Liver (tissue), 9 donors: ENCODE data around the gene PARL. TPM values are rescaled to one million over a fixed set of nuclear protein-coding genes. Genes with fewer than 3 reads are reported as not detected.

Experiments used
- DNase-seq: peaks from one replicate; pipeline ENCODE4 v3.0.0-alpha.2; 2017; ENCODE audit warnings: low spot score
- H3K27ac ChIP-seq, 2 donors: one replicate each; pipeline ENCODE4 v1.7.0; 2013; ENCODE audit warnings: inconsistent platforms in 2 of 2, low read length in 2 of 2, control low read depth in 1 of 2, low read depth in 1 of 2, mild to moderate bottlenecking in 1 of 2
- H3K27me3 ChIP-seq, 4 donors: one replicate each; pipeline versions ENCODE4 v1.6.1 to v1.7.0; 2013; ENCODE audit warnings: low read length in 3 of 4, inconsistent platforms in 1 of 4, mild to moderate bottlenecking in 1 of 4, moderate library complexity in 1 of 4; ENCODE audit not compliant: control insufficient read depth in 4 of 4, insufficient read depth in 4 of 4
- H3K36me3 ChIP-seq, 4 donors: one replicate each; pipeline versions ENCODE4 v1.6.1 to v1.7.0; 2013; ENCODE audit warnings: low read length in 3 of 4, mild to moderate bottlenecking in 3 of 4, low read depth in 1 of 4, moderate library complexity in 1 of 4; ENCODE audit not compliant: control insufficient read depth in 4 of 4, insufficient read depth in 3 of 4
- H3K4me1 ChIP-seq, 4 donors: one replicate each; pipeline versions ENCODE4 v1.6.1 to v1.7.0; 2013; ENCODE audit warnings: low read length in 3 of 4, mild to moderate bottlenecking in 3 of 4, moderate library complexity in 1 of 4; ENCODE audit not compliant: control insufficient read depth in 4 of 4, insufficient read depth in 4 of 4
- H3K4me3 ChIP-seq, 3 donors: one replicate each; pipeline versions ENCODE4 v1.6.1 to v1.7.0; 2013; ENCODE audit warnings: low read length in 3 of 3, control low read depth in 1 of 3, low read depth in 1 of 3, mild to moderate bottlenecking in 1 of 3
- H3K9ac ChIP-seq, 2 donors: one replicate each; pipeline ENCODE4 v1.7.0; 2013; ENCODE audit warnings: low read length in 2 of 2, mild to moderate bottlenecking in 2 of 2, moderate library complexity in 2 of 2, control low read depth in 1 of 2, low read depth in 1 of 2
- H3K9me3 ChIP-seq, 4 donors: one replicate each; pipeline versions ENCODE4 v1.6.1 to v1.7.0; 2013; ENCODE audit warnings: low read length in 3 of 4; ENCODE audit not compliant: control insufficient read depth in 4 of 4
- ATF3 ChIP-seq: IDR thresholded peaks from 2 replicates; pipeline ENCODE4 v1.6.1; 2016; ENCODE audit warnings: antibody characterized with exemption
- CTCF ChIP-seq: fragments of 150-350 bp; IDR thresholded peaks from 2 replicates; pipeline ENCODE4 v1.5.1; 2017; ENCODE audit warnings: improper control_type of control experiment, low read depth, low read length; ENCODE audit not compliant: missing input control
- EGR1 ChIP-seq, 2 donors: IDR thresholded peaks; 2 replicates each; pipeline ENCODE4 v1.6.1; 2016 to 2018; ENCODE audit warnings: antibody characterized with exemption in 2 of 2, low read depth in 2 of 2
- FOXA1 ChIP-seq: IDR thresholded peaks from 2 replicates; pipeline ENCODE4 v1.6.1; 2016; ENCODE audit warnings: antibody characterized with exemption
- FOXA2 ChIP-seq: IDR thresholded peaks from 2 replicates; pipeline ENCODE4 v1.6.1; 2016; ENCODE audit warnings: antibody characterized with exemption
- GABPA ChIP-seq, 2 donors: IDR thresholded peaks in 1 of 2; conservative IDR thresholded peaks in 1 of 2; 2 replicates each; pipeline ENCODE4 v1.6.1; 2016; ENCODE audit warnings: antibody characterized with exemption in 2 of 2, mild to moderate bottlenecking in 1 of 2, moderate library complexity in 1 of 2
- HNF4A ChIP-seq, 2 donors: conservative IDR thresholded peaks; 2 replicates each; pipeline ENCODE4 v1.6.1; 2016; ENCODE audit warnings: antibody characterized with exemption in 2 of 2, mild to moderate bottlenecking in 2 of 2
- HNF4G ChIP-seq: IDR thresholded peaks from 2 replicates; pipeline ENCODE4 v1.6.1; 2016; ENCODE audit warnings: antibody characterized with exemption
- NR2F2 ChIP-seq: IDR thresholded peaks from 2 replicates; pipeline ENCODE4 v1.6.1; 2016; ENCODE audit warnings: antibody characterized with exemption
- RXRA ChIP-seq, 2 donors: IDR thresholded peaks; 2 replicates each; pipeline ENCODE4 v1.6.1; 2017 to 2018; ENCODE audit warnings: antibody characterized with exemption in 2 of 2, mild to moderate bottlenecking in 1 of 2
- SP1 ChIP-seq: IDR thresholded peaks from 2 replicates; pipeline ENCODE4 v1.6.1; 2018; ENCODE audit warnings: antibody characterized with exemption, mild to moderate bottlenecking
- TAF1 ChIP-seq: conservative IDR thresholded peaks from 2 replicates; pipeline ENCODE4 v1.6.1; 2016; ENCODE audit warnings: antibody characterized with exemption, mild to moderate bottlenecking
- YY1 ChIP-seq: IDR thresholded peaks from 2 replicates; pipeline ENCODE4 v1.6.1; 2016; ENCODE audit warnings: antibody characterized with exemption, mild to moderate bottlenecking
- WGBS: extraction: QIAGEN DNeasy Blood & Tissue Kit; methylation state at CpG from one replicate; pipeline ENCODE4 v1.1.7; 2013; 5-methylcytosine and 5-hydroxymethylcytosine counted together
- polyA plus RNA-seq, 2 donors: library from polyadenylated mRNA; stranded (reverse) in 1 of 2; unstranded in 1 of 2; fragments of 200-250 nt in 1 of 2; fragments of >200 nt in 1 of 2; fragmentation: Nextera tagmentation in 1 of 2; extraction: Ambion mirVana in 1 of 2; gene quantifications; one replicate each; pipeline versions ENCODE4 v1.2.1 to v1.2.3, GENCODE V29; 2013 to 2015
- total RNA-seq, 2 donors: library from RNA; depleted of rRNA; stranded (reverse); fragments of >200 nt; gene quantifications; one replicate each; pipeline ENCODE4 v1.2.3, GENCODE V29; 2014
- TF ChIP-seq, protein P1 (sequence below): IDR thresholded peaks from 2 replicates; pipeline ENCODE4 v1.6.1; 2016; ENCODE audit warnings: antibody characterized with exemption
- TF ChIP-seq, protein P2 (sequence below): IDR thresholded peaks from 2 replicates; pipeline ENCODE4 v1.6.1; 2016; ENCODE audit warnings: antibody characterized with exemption, mild to moderate bottlenecking
- donor health status: healthy.
- donor health status: healthy.
- donor health status: healthy.
- donor health status: healthy.
- donor health status: healthy.

Gene PARL
- total and polyA plus RNA-seq, 4 donors = 16.1 to 32.7 (median 22.1) TPM

- H3K4me1 ChIP-seq = no peaks in the 10 kb centered on the region
- no peaks in the 10 kb centered on the region for H3K9me3 ChIP-seq
- no peaks in the 10 kb centered on the region for H3K27me3 ChIP-seq
- H3K27ac ChIP-seq = no peak overlapping the region
- DNase-seq = no peak
- no peak overlapping the region for H3K9ac ChIP-seq
- WGBS = 62% methylated on average over 11 of the region's 11 CpGs
- H3K4me3 ChIP-seq = no peak overlapping the region
- no peaks in the 10 kb centered on the region for H3K36me3 ChIP-seq
- TF ChIP-seq TAF1 = no peak
- no peak for TF ChIP-seq HNF4G
- TF ChIP-seq, protein P1, sequence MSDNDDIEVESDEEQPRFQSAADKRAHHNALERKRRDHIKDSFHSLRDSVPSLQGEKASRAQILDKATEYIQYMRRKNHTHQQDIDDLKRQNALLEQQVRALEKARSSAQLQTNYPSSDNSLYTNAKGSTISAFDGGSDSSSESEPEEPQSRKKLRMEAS = no peak
- TF ChIP-seq FOXA2 = no peak
- no peak for TF ChIP-seq EGR1 (IDR thresholded peaks at IDR 0.05; ENCODE audit: low read depth in 2 of 2)
- TF ChIP-seq SP1 = no peak
- no peak for TF ChIP-seq NR2F2
- TF ChIP-seq, protein P2, sequence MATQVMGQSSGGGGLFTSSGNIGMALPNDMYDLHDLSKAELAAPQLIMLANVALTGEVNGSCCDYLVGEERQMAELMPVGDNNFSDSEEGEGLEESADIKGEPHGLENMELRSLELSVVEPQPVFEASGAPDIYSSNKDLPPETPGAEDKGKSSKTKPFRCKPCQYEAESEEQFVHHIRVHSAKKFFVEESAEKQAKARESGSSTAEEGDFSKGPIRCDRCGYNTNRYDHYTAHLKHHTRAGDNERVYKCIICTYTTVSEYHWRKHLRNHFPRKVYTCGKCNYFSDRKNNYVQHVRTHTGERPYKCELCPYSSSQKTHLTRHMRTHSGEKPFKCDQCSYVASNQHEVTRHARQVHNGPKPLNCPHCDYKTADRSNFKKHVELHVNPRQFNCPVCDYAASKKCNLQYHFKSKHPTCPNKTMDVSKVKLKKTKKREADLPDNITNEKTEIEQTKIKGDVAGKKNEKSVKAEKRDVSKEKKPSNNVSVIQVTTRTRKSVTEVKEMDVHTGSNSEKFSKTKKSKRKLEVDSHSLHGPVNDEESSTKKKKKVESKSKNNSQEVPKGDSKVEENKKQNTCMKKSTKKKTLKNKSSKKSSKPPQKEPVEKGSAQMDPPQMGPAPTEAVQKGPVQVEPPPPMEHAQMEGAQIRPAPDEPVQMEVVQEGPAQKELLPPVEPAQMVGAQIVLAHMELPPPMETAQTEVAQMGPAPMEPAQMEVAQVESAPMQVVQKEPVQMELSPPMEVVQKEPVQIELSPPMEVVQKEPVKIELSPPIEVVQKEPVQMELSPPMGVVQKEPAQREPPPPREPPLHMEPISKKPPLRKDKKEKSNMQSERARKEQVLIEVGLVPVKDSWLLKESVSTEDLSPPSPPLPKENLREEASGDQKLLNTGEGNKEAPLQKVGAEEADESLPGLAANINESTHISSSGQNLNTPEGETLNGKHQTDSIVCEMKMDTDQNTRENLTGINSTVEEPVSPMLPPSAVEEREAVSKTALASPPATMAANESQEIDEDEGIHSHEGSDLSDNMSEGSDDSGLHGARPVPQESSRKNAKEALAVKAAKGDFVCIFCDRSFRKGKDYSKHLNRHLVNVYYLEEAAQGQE = no peak
- TF ChIP-seq GABPA (IDR thresholded peaks at IDR 0.05 in 1 of 2, conservative IDR thresholded peaks at IDR 0.05 in 1 of 2) = no peak
- no peak for TF ChIP-seq YY1
- TF ChIP-seq CTCF = no peak
- no peak for TF ChIP-seq RXRA (IDR thresholded peaks at IDR 0.05)
Measured at GRCh38 chr3:183898028-183898431, 13.3 kb upstream of the PARL start.

DNA sequence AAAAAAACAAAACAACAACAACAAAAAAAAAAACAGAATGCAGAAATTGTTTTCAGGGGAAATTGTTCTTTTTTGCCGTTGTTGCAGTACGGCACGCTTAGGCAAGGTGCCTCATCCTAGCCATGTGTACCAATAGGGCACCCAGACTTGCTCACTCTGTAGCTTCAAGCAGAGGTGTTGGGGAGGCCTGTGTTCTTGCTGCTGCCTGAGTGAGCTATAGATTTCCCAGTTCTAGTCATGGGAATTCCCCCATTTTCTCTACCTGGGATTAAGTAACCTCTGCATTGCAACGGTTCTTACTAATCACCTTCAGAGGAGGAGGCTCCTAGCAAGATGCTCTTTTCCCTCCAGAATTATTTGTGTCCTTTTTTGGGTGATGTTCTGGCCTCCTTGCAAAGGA, 12.9 kb upstream of the PARL start:
- Histone ChIP-seq H3K9me3 (no peaks in the 10 kb centered on the region), H3K9ac (no peak overlapping the region), H3K27me3 (no peaks in the 10 kb centered on the region), H3K4me1 (peaks cover 0 to 4% (median 0%) of the 10 kb centered on the region in 4 donors), H3K4me3 (no peak overlapping the region), H3K27ac (no peak overlapping the region), H3K36me3 (no peaks in the 10 kb centered on the region)
- WGBS = 85% methylated on average over 4 of the region's 4 CpGs
- no peak for DNase-seq
- TF ChIP-seq EGR1 (IDR thresholded peaks at IDR 0.05; ENCODE audit: low read depth in 2 of 2) = no peak
- TF ChIP-seq ATF3 = no peak
- TF ChIP-seq GABPA (IDR thresholded peaks at IDR 0.05 in 1 of 2, conservative IDR thresholded peaks at IDR 0.05 in 1 of 2) = no peak
- no peak for TF ChIP-seq NR2F2
- TF ChIP-seq HNF4G = no peak
- TF ChIP-seq, protein P2 = no peak
- no peak for TF ChIP-seq HNF4A (conservative IDR thresholded peaks at IDR 0.05)
- no peak for TF ChIP-seq SP1
- TF ChIP-seq FOXA1 = no peak
- TF ChIP-seq TAF1 = no peak
- TF ChIP-seq RXRA (IDR thresholded peaks at IDR 0.05) = no peak
- TF ChIP-seq, protein P1 = no peak
- TF ChIP-seq CTCF = no peak
- TF ChIP-seq YY1 = no peak
